IMR-90 (cell line): ENCODE results near the gene TMEM63A. TPM values are rescaled to one million over a fixed set of nuclear protein-coding genes. Genes with fewer than 3 reads are reported as not detected.

Source experiments
- ATAC-seq: fragments of 200-7000 bp; cut with Tn5 transposase; 2 replicates; pipeline ENCODE4 v1.9.1; 2020; ENCODE audit warnings: low read depth, mild to moderate bottlenecking, moderate library complexity
- BruUV-seq: library from RNA; stranded (reverse); fragments of 400-500 nt; replicated peaks from 2 replicates; lab custom pipeline; 2021; lab: Mats Ljungman, UMichigan
- CTCF ChIA-PET: fragments of 300-600 bp; formaldehyde crosslinking; extraction: SDS; loops from one replicate; lab custom pipeline; 2021; ENCODE audit warnings: antibody characterized with exemption; lab: Yijun Ruan, JAX
- POLR2A ChIA-PET: fragments of 300-600 bp; sonication (Branson Sonifier 250); formaldehyde crosslinking; loops from one replicate; lab custom pipeline; 2022; ENCODE audit warnings: antibody characterized with exemption; ENCODE audit not compliant: unreplicated experiment; lab: Charles Lee
- DNase-seq: peaks from one replicate; pipeline ENCODE4 v3.0.0; 2013
- H2AFZ ChIP-seq: replicated peaks from 2 replicates; pipeline ENCODE3; 2013; ENCODE audit warnings: low read length, mild to moderate bottlenecking; ENCODE audit not compliant: poor library complexity
- H2AK5ac ChIP-seq: 2 replicates; pipeline ENCODE4 v1.6.1; 2013; ENCODE audit warnings: low read depth, low read length, inconsistent platforms
- H2AK9ac ChIP-seq: replicated peaks from 2 replicates; pipeline ENCODE3; 2013; ENCODE audit warnings: mild to moderate bottlenecking, low read depth, low read length, moderate library complexity; ENCODE audit not compliant: poor library complexity
- H2BK120ac ChIP-seq: 2 replicates; pipeline ENCODE4 v1.6.1; 2013; ENCODE audit warnings: low read depth, low read length, inconsistent platforms
- H2BK15ac ChIP-seq: 3 replicates; pipeline ENCODE4 v1.6.1; 2013; ENCODE audit warnings: low read depth, low read length, inconsistent platforms
- H2BK20ac ChIP-seq: 2 replicates; pipeline ENCODE4 v1.6.1; 2013; ENCODE audit warnings: low read depth, mild to moderate bottlenecking, inconsistent platforms, low read length, moderate library complexity
- H2BK5ac ChIP-seq: 2 replicates; pipeline ENCODE4 v1.6.1; 2013; ENCODE audit warnings: mild to moderate bottlenecking, low read depth, low read length, inconsistent platforms; ENCODE audit not compliant: poor library complexity, severe bottlenecking
- H3K14ac ChIP-seq: replicated peaks from 2 replicates; pipeline ENCODE4 v1.6.1; 2013; ENCODE audit warnings: low read depth, low read length, inconsistent platforms
- H3K18ac ChIP-seq: 2 replicates; pipeline ENCODE4 v1.6.1; 2013; ENCODE audit warnings: low read depth, low read length, control low read depth
- H3K23ac ChIP-seq: 2 replicates; pipeline ENCODE4 v1.6.1; 2013; ENCODE audit warnings: low read depth, low read length, inconsistent platforms
- H3K27ac ChIP-seq: 2 replicates; pipeline ENCODE4 v1.5.1; 2013; ENCODE audit warnings: mild to moderate bottlenecking, control low read depth, low read length; ENCODE audit not compliant: insufficient read depth
- H3K27me3 ChIP-seq: 2 replicates; pipeline ENCODE4 v1.6.1; 2013; ENCODE audit warnings: low read length; ENCODE audit not compliant: control insufficient read depth, insufficient read depth
- H3K36me3 ChIP-seq: 2 replicates; pipeline ENCODE4 v1.6.1; 2013; ENCODE audit warnings: low read length, mixed read lengths; ENCODE audit not compliant: control insufficient read depth, insufficient read depth
- H3K4ac ChIP-seq: 2 replicates; pipeline ENCODE4 v1.6.1; 2013; ENCODE audit warnings: low read depth, low read length, inconsistent platforms
- H3K4me1 ChIP-seq: 2 replicates; pipeline ENCODE4 v1.6.1; 2013; ENCODE audit warnings: low read length, mixed read lengths; ENCODE audit not compliant: control insufficient read depth, insufficient read depth
- H3K4me2 ChIP-seq: 2 replicates; pipeline ENCODE4 v1.6.1; 2013; ENCODE audit warnings: low read depth, mild to moderate bottlenecking, control low read depth, low read length, moderate library complexity
- H3K4me3 ChIP-seq: 2 replicates; pipeline ENCODE4 v1.5.1; 2013; ENCODE audit warnings: low read depth, mild to moderate bottlenecking, control low read depth, low read length, moderate library complexity; ENCODE audit not compliant: insufficient read depth
- H3K56ac ChIP-seq: 2 replicates; pipeline ENCODE4 v1.6.1; 2013; ENCODE audit warnings: low read length, inconsistent platforms; ENCODE audit not compliant: insufficient read depth; ENCODE audit errors: extremely low read depth
- H3K79me1 ChIP-seq, 2 experiments: 2 replicates each; pipeline ENCODE4 v1.6.1; 2013; ENCODE audit warnings: low read length in 2 of 2, inconsistent platforms in 1 of 2, low read depth in 1 of 2
- H3K9ac ChIP-seq: 2 replicates; pipeline ENCODE4 v1.6.1; 2013; ENCODE audit warnings: low read depth, low read length, control low read depth
- H3K9me1 ChIP-seq: 2 replicates; pipeline ENCODE4 v1.6.1; 2013; ENCODE audit warnings: low read length, inconsistent platforms; ENCODE audit not compliant: insufficient read depth
- H3K9me3 ChIP-seq: 2 replicates; pipeline ENCODE4 v1.6.1; 2013; ENCODE audit warnings: low read length; ENCODE audit not compliant: control insufficient read depth, insufficient read depth
- H4K20me1 ChIP-seq: 2 replicates; pipeline ENCODE4 v1.6.1; 2013; ENCODE audit warnings: low read length, inconsistent platforms; ENCODE audit not compliant: insufficient read depth
- H4K5ac ChIP-seq: 2 replicates; pipeline ENCODE4 v1.6.1; 2013; ENCODE audit warnings: mild to moderate bottlenecking, low read depth, low read length, control low read depth
- H4K8ac ChIP-seq, 2 experiments: 2 replicates each; pipeline ENCODE4 v1.6.1; 2013; ENCODE audit warnings: low read depth in 2 of 2, low read length in 2 of 2, control low read depth in 1 of 2, inconsistent platforms in 1 of 2
- H4K91ac ChIP-seq: 2 replicates; pipeline ENCODE4 v1.6.1; 2013; ENCODE audit warnings: low read depth, low read length, inconsistent platforms; ENCODE audit not compliant: insufficient read depth
- BHLHE40 ChIP-seq: fragments of 150-350 bp; IDR thresholded peaks from 2 replicates; pipeline ENCODE4 v1.6.1; 2016; ENCODE audit warnings: mild to moderate bottlenecking, low read depth, low read length
- CEBPB ChIP-seq: IDR thresholded peaks from 2 replicates; pipeline ENCODE4 v1.6.1; 2012; ENCODE audit warnings: low read depth, low read length, improper control_type of control experiment
- CHD1 ChIP-seq: IDR thresholded peaks from 2 replicates; pipeline ENCODE4 v1.6.1; 2012; ENCODE audit warnings: low read depth, low read length, improper control_type of control experiment
- CTCF ChIP-seq: conservative IDR thresholded peaks from 2 replicates; pipeline ENCODE4 v1.5.1; 2012; ENCODE audit warnings: mild to moderate bottlenecking, low read depth, low read length, improper control_type of control experiment
- FOS ChIP-seq: fragments of 150-350 bp; IDR thresholded peaks from 2 replicates; pipeline ENCODE4 v1.6.1; 2016; ENCODE audit warnings: low read depth, low read length
- MAFK ChIP-seq: IDR thresholded peaks from 2 replicates; pipeline ENCODE4 v1.6.1; 2012; ENCODE audit warnings: low read depth, low read length, improper control_type of control experiment
- MAZ ChIP-seq: IDR thresholded peaks from 2 replicates; pipeline ENCODE4 v1.6.1; 2012; ENCODE audit warnings: low read depth, mild to moderate bottlenecking, low read length, improper control_type of control experiment, moderate library complexity, borderline replicate concordance
- MXI1 ChIP-seq: IDR thresholded peaks from 2 replicates; pipeline ENCODE4 v1.6.1; 2012; ENCODE audit warnings: low read depth, mild to moderate bottlenecking, low read length, moderate library complexity, borderline replicate concordance
- NFE2L2 ChIP-seq: fragments of 150-350 bp; IDR thresholded peaks from 2 replicates; pipeline ENCODE4 v1.6.1; 2016; ENCODE audit warnings: low read depth, mild to moderate bottlenecking, low read length
- POLR2A ChIP-seq: IDR thresholded peaks from 2 replicates; pipeline ENCODE4 v1.6.1; 2012; ENCODE audit warnings: mild to moderate bottlenecking, low read depth, low read length
- RAD21 ChIP-seq: IDR thresholded peaks from 2 replicates; pipeline ENCODE4 v1.6.1; 2012; ENCODE audit warnings: low read length, improper control_type of control experiment
- RCOR1 ChIP-seq: IDR thresholded peaks from 2 replicates; pipeline ENCODE4 v1.6.1; 2012; ENCODE audit warnings: mild to moderate bottlenecking, low read length, improper control_type of control experiment; ENCODE audit not compliant: insufficient replicate concordance
- RFX5 ChIP-seq: IDR thresholded peaks from 2 replicates; pipeline ENCODE4 v1.8.0; 2012; ENCODE audit warnings: low read depth, mild to moderate bottlenecking, low read length, moderate library complexity
- SMC3 ChIP-seq: fragments of 150-350 bp; IDR thresholded peaks from 2 replicates; pipeline ENCODE4 v1.6.1; 2016; ENCODE audit warnings: low read depth, mild to moderate bottlenecking, antibody characterized with exemption, low read length, moderate library complexity
- WGBS, 2 experiments: methylation state at CpG; one replicate each; pipeline versions ENCODE4 v1.1.5 to v1.1.7; 2013; ENCODE audit warnings: missing lambda C conversion rate in 2 of 2; ENCODE audit not compliant: insufficient read length in 1 of 2; ENCODE audit errors: extremely low coverage in 2 of 2; 5-methylcytosine and 5-hydroxymethylcytosine counted together
- dilution Hi-C: fragments of 300-500 bp; cut with HindIII; formaldehyde crosslinking; loops from one replicate; pipeline ENCODE4 v1.14.3; 2018; ENCODE audit warnings: low sequenced_read_pairs; ENCODE audit not compliant: unreplicated experiment
- in situ Hi-C: fragments of 300-500 bp; cut with MboI; formaldehyde crosslinking; loops from 3 replicates; pipeline ENCODE4 v1.14.3; 2019; ENCODE audit warnings: low sequenced_read_pairs, inconsistent platforms, mixed read lengths
- intact Hi-C: fragments of 100-400 bp; cut with micrococcal nuclease; formaldehyde crosslinking; loops from 2 replicates; pipeline ENCODE4 v1.10.0; 2022
- polyA plus RNA-seq, 3 experiments: library from polyadenylated mRNA; depleted of rRNA; stranded (reverse); fragments of >200 nt; gene quantifications; 2 replicates each; pipeline ENCODE4 v1.2.3, GENCODE V29; 2012; ENCODE audit warnings: low replicate concordance in 1 of 3
- total RNA-seq: library from RNA; depleted of rRNA; stranded (reverse); fragments of >200 nt; gene quantifications from 2 replicates; pipeline ENCODE4 v1.2.3, GENCODE V29; 2012
- TF ChIP-seq, protein P1 (sequence below): fragments of 150-350 bp; IDR thresholded peaks from 2 replicates; pipeline ENCODE4 v1.6.1; 2017; ENCODE audit warnings: mild to moderate bottlenecking, antibody characterized with exemption, low read length, low read depth
- TF ChIP-seq, protein P2 (sequence below): fragments of 150-350 bp; IDR thresholded peaks from 2 replicates; pipeline ENCODE4 v1.6.1; 2016; ENCODE audit warnings: low read depth, mild to moderate bottlenecking, low read length, moderate library complexity, borderline replicate concordance

The TMEM63A gene
- total and polyA plus RNA-seq, 2 of the 4 experiments (the other 2 are of a cell fraction) = 4.7 to 23.3 TPM

DNA sequence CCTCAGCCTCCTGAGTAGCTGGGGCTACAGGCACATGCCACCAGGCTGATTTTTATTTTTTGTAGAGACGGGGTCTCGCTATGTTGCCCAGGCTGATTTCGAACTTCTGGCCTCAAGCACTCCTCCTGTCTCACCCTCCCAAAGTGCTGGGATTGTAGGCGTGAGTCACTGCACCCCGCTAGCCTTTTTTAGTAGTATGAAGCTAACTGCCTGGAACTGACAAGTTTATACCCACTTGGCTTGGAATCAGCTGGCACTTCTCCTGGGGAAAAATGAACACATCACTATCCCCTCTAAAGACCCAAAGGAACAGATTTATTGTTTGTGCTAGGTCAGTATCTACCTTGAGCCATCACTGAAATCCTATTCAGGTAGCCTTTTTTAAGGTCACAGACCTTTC lies 19.0 kb downstream of the TMEM63A start:
- no TSS peak for BruUV-seq
- Histone ChIP-seq H2BK120ac (no peak overlapping the region), H4K8ac (no peak overlapping the region), H2AK5ac (no peak overlapping the region), H2BK15ac (no peak overlapping the region), H3K56ac (no peak overlapping the region), H3K14ac (no peak overlapping the region), H3K23ac (no peak overlapping the region), H4K91ac (no peak overlapping the region), H3K9me1 (peaks cover 16% of the 10 kb centered on the region; the same call in 1 of the 2 replicates), H2BK5ac (no peak overlapping the region), H3K18ac (no peak overlapping the region), H4K5ac (no peak overlapping the region), H3K9ac (no peak overlapping the region), H2AK9ac (no peak overlapping the region), H4K20me1 (peaks cover 14% of the 10 kb centered on the region), H2BK20ac (no peak overlapping the region; the same call in 1 of the 2 replicates), H3K9me3 (no peaks in the 10 kb centered on the region), H3K4me1 (peaks cover 13% of the 10 kb centered on the region), H2AFZ (no peak overlapping the region), H3K4ac (no peak overlapping the region), H3K27ac (no peak overlapping the region), H3K79me1 (peaks cover 0 to 25% of the 10 kb centered on the region in 2 experiments; a peak in 2 of 4 replicates), H3K4me2 (no peak overlapping the region), H3K4me3 (no peak overlapping the region), H3K36me3 (peaks cover 53% of the 10 kb centered on the region), H3K27me3 (no peaks in the 10 kb centered on the region)
- ATAC-seq = no peak
- ChIA-PET POLR2A (no interaction called here), CTCF (no interaction called here)
- dilution Hi-C loops = no loop called here
- DNase-seq = peak; percentile 32
- WGBS, 2 experiments = 60% methylated on average over 1 of the region's 5 CpGs; no CpG with 5 or more reads in 1 of the 2 experiments
- no peak for TF ChIP-seq MXI1
- no peak for TF ChIP-seq NFE2L2
- TF ChIP-seq BHLHE40 = no peak
- TF ChIP-seq MAFK = no peak
- no peak for TF ChIP-seq POLR2A
- TF ChIP-seq RAD21 = no peak
- TF ChIP-seq FOS = no peak
- no peak for TF ChIP-seq MAZ
- TF ChIP-seq SMC3 = no peak
- TF ChIP-seq RFX5 = no peak
- TF ChIP-seq CHD1 = no peak
- TF ChIP-seq CEBPB = no peak
- TF ChIP-seq, protein P1, sequence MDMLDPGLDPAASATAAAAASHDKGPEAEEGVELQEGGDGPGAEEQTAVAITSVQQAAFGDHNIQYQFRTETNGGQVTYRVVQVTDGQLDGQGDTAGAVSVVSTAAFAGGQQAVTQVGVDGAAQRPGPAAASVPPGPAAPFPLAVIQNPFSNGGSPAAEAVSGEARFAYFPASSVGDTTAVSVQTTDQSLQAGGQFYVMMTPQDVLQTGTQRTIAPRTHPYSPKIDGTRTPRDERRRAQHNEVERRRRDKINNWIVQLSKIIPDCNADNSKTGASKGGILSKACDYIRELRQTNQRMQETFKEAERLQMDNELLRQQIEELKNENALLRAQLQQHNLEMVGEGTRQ = no peak
- TF ChIP-seq CTCF = no peak
- TF ChIP-seq, protein P2, sequence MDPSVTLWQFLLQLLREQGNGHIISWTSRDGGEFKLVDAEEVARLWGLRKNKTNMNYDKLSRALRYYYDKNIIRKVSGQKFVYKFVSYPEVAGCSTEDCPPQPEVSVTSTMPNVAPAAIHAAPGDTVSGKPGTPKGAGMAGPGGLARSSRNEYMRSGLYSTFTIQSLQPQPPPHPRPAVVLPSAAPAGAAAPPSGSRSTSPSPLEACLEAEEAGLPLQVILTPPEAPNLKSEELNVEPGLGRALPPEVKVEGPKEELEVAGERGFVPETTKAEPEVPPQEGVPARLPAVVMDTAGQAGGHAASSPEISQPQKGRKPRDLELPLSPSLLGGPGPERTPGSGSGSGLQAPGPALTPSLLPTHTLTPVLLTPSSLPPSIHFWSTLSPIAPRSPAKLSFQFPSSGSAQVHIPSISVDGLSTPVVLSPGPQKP = no peak
- no peak for TF ChIP-seq RCOR1
- in situ Hi-C loops = no loop called here
- intact Hi-C loops = no loop called here
